SK-N-SH treated with all-trans-retinoic acid at 6 μM for 48 hours (cell line): ENCODE data around the gene CSTB.

Experiments used
- ATAC-seq: fragments of 200-7000 bp; cut with Tn5 transposase; 3 replicates; pipeline ENCODE4 v1.9.1; 2020; ENCODE audit warnings: mild to moderate bottlenecking, moderate library complexity
- ARNTL ChIP-seq: fragments of 450-650 bp; formaldehyde crosslinking; IDR thresholded peaks from 2 replicates; pipeline ENCODE4 v1.5.0; 2020; ENCODE audit warnings: low read depth, mild to moderate bottlenecking, moderate library complexity, borderline replicate concordance
- BACH2 ChIP-seq: fragments of 250-450 bp; sonication (Bioruptor Pico); IDR thresholded peaks from 2 replicates; pipeline ENCODE4 v1.9.0; 2021; ENCODE audit warnings: mild to moderate bottlenecking, borderline replicate concordance
- CREB5 ChIP-seq: fragments of 250-450 bp; sonication (Bioruptor Pico); IDR thresholded peaks from 2 replicates; pipeline ENCODE4 v1.5.1; 2020; ENCODE audit warnings: low read depth, mild to moderate bottlenecking, moderate library complexity
- CSDC2 ChIP-seq: fragments of 250-450 bp; sonication (Bioruptor Pico); IDR thresholded peaks from 2 replicates; pipeline ENCODE4 v1.5.0; 2020; ENCODE audit warnings: mild to moderate bottlenecking, moderate library complexity
- CSRNP3 ChIP-seq: fragments of 250-450 bp; sonication (Bioruptor Pico); IDR thresholded peaks from 2 replicates; pipeline ENCODE4 v1.5.1; 2021; ENCODE audit warnings: mild to moderate bottlenecking, moderate library complexity
- ESRRG ChIP-seq: fragments of 250-450 bp; sonication (Bioruptor Pico); IDR thresholded peaks from 2 replicates; pipeline ENCODE4 v1.6.1; 2021; ENCODE audit warnings: mild to moderate bottlenecking
- GLIS3 ChIP-seq: fragments of 250-450 bp; sonication (Bioruptor Pico); IDR thresholded peaks from 2 replicates; pipeline ENCODE4 v1.5.0; 2020; ENCODE audit warnings: mild to moderate bottlenecking, moderate library complexity
- ISL1 ChIP-seq: fragments of 250-450 bp; sonication (Bioruptor Pico); IDR thresholded peaks from 2 replicates; pipeline ENCODE4 v2.1.2; 2022; ENCODE audit warnings: mild to moderate bottlenecking, moderate library complexity
- OSR1 ChIP-seq: fragments of 250-450 bp; sonication (Bioruptor Pico); IDR thresholded peaks from 2 replicates; pipeline ENCODE4 v1.8.0; 2022; ENCODE audit warnings: moderate library complexity, mild to moderate bottlenecking, inconsistent platforms
- PATZ1 ChIP-seq: fragments of 250-450 bp; sonication (Bioruptor Pico); IDR thresholded peaks from 2 replicates; pipeline ENCODE4 v1.8.0; 2020; ENCODE audit warnings: mild to moderate bottlenecking, moderate library complexity, borderline replicate concordance
- PPARA ChIP-seq: fragments of 250-450 bp; sonication (Bioruptor Pico); IDR thresholded peaks from 2 replicates; pipeline ENCODE4 v1.5.0; 2020; ENCODE audit warnings: mild to moderate bottlenecking, borderline replicate concordance
- RARB ChIP-seq: fragments of 250-450 bp; sonication (Bioruptor Pico); IDR thresholded peaks from 2 replicates; pipeline ENCODE4 v1.8.0; 2021; ENCODE audit warnings: mild to moderate bottlenecking, moderate library complexity
- SNAI2 ChIP-seq: fragments of 250-450 bp; sonication (Bioruptor Pico); IDR thresholded peaks from 2 replicates; pipeline ENCODE4 v1.5.0; 2020; ENCODE audit warnings: mild to moderate bottlenecking, moderate library complexity
- TCF4 ChIP-seq: fragments of 250-450 bp; sonication (Bioruptor Pico); IDR thresholded peaks from 2 replicates; pipeline ENCODE4 v1.8.0; 2021; ENCODE audit warnings: mild to moderate bottlenecking, moderate library complexity, borderline replicate concordance
- TOX ChIP-seq: fragments of 250-450 bp; sonication (Bioruptor Pico); IDR thresholded peaks from 2 replicates; pipeline ENCODE4 v1.8.0; 2021; ENCODE audit warnings: mild to moderate bottlenecking, moderate library complexity, borderline replicate concordance
- TSHZ2 ChIP-seq: fragments of 250-450 bp; sonication (Bioruptor Pico); IDR thresholded peaks from 2 replicates; pipeline ENCODE4 v1.5.0; 2020; ENCODE audit warnings: mild to moderate bottlenecking, moderate library complexity
- ZC3H10 ChIP-seq: fragments of 250-450 bp; sonication (Bioruptor Pico); IDR thresholded peaks from 2 replicates; pipeline ENCODE4 v1.5.1; 2021; ENCODE audit warnings: mild to moderate bottlenecking, moderate library complexity
- ZFP3 ChIP-seq: fragments of 250-450 bp; sonication (Bioruptor Pico); IDR thresholded peaks from 2 replicates; pipeline ENCODE4 v1.5.0; 2020; ENCODE audit warnings: mild to moderate bottlenecking, moderate library complexity
- ZFP30 ChIP-seq: fragments of 450-650 bp; formaldehyde crosslinking; IDR thresholded peaks from 2 replicates; pipeline ENCODE4 v1.5.0; 2022; ENCODE audit warnings: mild to moderate bottlenecking, moderate library complexity
- ZNF565 ChIP-seq: fragments of 450-650 bp; formaldehyde crosslinking; conservative IDR thresholded peaks from 2 replicates; pipeline ENCODE4 v1.5.0; 2020; ENCODE audit warnings: low read depth, mild to moderate bottlenecking, moderate library complexity
- ZNF70 ChIP-seq: fragments of 450-650 bp; formaldehyde crosslinking; IDR thresholded peaks from 2 replicates; pipeline ENCODE4 v1.5.0; 2020; ENCODE audit warnings: mild to moderate bottlenecking, moderate library complexity

The CSTB gene

GRCh38 chr21:43790010-43790524 lies 14.0 kb upstream of the CSTB start:
- TF ChIP-seq ZFP3 (no peak), CREB5 (no peak), ZNF565 (no peak), PATZ1 (CRISPR knock-in tag) (no peak), ZFP30 (CRISPR knock-in tag) (no peak), TSHZ2 (CRISPR knock-in tag) (no peak), TOX (CRISPR knock-in tag) (no peak), CSRNP3 (no peak)
- 0 out of 3 replicates have a peak, but pooled peaks have one; percentile 4 for ATAC-seq

- no peak for TF ChIP-seq ZNF70 (CRISPR knock-in tag)
- no peak for TF ChIP-seq ARNTL
- no peak for TF ChIP-seq GLIS3 (CRISPR knock-in tag)
- TF ChIP-seq TCF4 (CRISPR knock-in tag), result no peak
- TF ChIP-seq ZFP3, result no peak
- TF ChIP-seq PPARA (CRISPR knock-in tag), result no peak
- TF ChIP-seq CREB5, result no peak
- no peak for TF ChIP-seq OSR1 (CRISPR knock-in tag)
- no peak for TF ChIP-seq CSDC2 (CRISPR knock-in tag)
- no peak for TF ChIP-seq ZC3H10
- no peak for TF ChIP-seq SNAI2 (CRISPR knock-in tag)
- TF ChIP-seq PATZ1 (CRISPR knock-in tag), result no peak
- TF ChIP-seq TSHZ2 (CRISPR knock-in tag), result no peak
- TF ChIP-seq RARB (CRISPR knock-in tag), result no peak
- TF ChIP-seq BACH2 (CRISPR knock-in tag), result no peak
- TF ChIP-seq ESRRG, result no peak
- no peak for TF ChIP-seq ISL1 (CRISPR knock-in tag)
- ATAC-seq, result peak; percentile 93
These were observed 13.3 kb upstream of the CSTB start, which contains the start of gene RRP1 for GRCh38 chr21:43789276-43790009. RRP1 (plus strand) TSS chr21:43789577; CDS start chr21:43789630, 53 bp downstream.
